ENCODE measurements around the gene MKI67. TPM values are rescaled to one million over a fixed set of nuclear protein-coding genes. Genes with fewer than 3 reads are reported as not detected.

MKI67 gene
- total and polyA plus RNA-seq, 2 donors (not counting 1 experiment from before 2014, with no cell fraction given), result 0.36 to 0.47 TPM

DNA sequence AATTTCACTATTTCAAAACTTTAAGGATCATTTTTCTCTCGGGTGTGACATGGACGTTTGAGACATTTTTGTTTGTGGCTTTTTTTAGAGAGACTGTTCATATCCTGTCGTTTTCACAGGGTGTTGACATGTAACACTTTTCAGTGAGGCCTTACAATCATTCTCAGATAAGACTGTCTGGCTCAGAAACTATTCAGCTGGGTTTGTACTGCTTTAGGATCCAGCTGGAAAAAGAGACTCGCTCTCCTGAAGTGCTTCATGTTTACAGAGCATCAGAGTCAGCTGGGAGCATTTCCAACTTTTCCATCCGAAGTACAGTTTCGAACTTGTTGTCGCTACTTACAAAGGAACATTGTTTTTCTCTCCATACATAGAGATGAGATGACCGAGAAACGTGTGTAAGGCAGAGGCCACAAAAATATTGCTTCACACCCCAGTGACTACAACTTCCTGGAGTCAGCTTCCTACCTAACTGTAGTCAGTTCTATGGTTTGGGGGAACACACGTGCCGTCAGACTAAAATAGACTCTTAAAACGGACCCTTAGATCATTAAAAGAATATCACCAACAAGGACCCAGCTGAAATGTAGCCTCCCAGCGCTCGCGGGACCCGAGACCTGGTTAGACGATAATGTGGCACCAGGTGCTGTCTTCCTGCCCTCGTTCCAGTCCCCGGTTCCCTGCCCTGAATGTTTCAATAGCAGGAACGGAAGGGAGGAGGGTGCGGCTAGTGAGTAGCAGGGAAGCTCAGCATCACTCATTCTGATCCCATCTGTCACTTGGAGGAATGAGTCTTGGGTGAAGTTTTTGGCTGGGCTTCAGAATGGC, 78.0 kb downstream of the MKI67 start:
- Mint-ChIP-seq H3K4me1 (peaks cover 53% of the 10 kb centered on the region), H3K27ac (peak overlapping the region; percentile 85), H3K9me3 (ENCODE audit: insufficient read depth) (no peaks in the 10 kb centered on the region), H3K27me3 (no peaks in the 10 kb centered on the region), H3K4me3 (peak overlapping the region; percentile 88)
- H3K27ac ChIP-seq (ENCODE audit: low read length in 2 of 2), result peak overlapping the region; percentile 67 to 74
- H2AFZ ChIP-seq (ENCODE audit: insufficient read depth, low read depth, low read length, poor library complexity, severe bottlenecking), result peak overlapping the region; percentile 11
- DNase-seq (peak; percentile 51), ATAC-seq (ENCODE audit: low read depth) (peak; percentile 15)
- CTCF ChIA-PET, result interaction anchor here (0.9 to 7.5 kb wide), 9 partner anchors 11 to 193 kb away, joined by 3 to 84 read pairs (median 4); partner anchors contain the start of gene PTPRE
- TF ChIP-seq, protein P1, sequence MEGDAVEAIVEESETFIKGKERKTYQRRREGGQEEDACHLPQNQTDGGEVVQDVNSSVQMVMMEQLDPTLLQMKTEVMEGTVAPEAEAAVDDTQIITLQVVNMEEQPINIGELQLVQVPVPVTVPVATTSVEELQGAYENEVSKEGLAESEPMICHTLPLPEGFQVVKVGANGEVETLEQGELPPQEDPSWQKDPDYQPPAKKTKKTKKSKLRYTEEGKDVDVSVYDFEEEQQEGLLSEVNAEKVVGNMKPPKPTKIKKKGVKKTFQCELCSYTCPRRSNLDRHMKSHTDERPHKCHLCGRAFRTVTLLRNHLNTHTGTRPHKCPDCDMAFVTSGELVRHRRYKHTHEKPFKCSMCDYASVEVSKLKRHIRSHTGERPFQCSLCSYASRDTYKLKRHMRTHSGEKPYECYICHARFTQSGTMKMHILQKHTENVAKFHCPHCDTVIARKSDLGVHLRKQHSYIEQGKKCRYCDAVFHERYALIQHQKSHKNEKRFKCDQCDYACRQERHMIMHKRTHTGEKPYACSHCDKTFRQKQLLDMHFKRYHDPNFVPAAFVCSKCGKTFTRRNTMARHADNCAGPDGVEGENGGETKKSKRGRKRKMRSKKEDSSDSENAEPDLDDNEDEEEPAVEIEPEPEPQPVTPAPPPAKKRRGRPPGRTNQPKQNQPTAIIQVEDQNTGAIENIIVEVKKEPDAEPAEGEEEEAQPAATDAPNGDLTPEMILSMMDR (IDR thresholded peaks at IDR 0.05), result no peak
- no peak for TF ChIP-seq EZH2 (IDR thresholded peaks at IDR 0.05; ENCODE audit: borderline replicate concordance, insufficient read depth, low read depth, low read length, poor library complexity, severe bottlenecking)
- H3K4me1 ChIP-seq (ENCODE audit: control insufficient read depth in 2 of 2, insufficient read depth in 2 of 2, low read length in 2 of 2), result peaks cover 41 to 63% of the 10 kb centered on the region in 2 donors
- POLR2A ChIA-PET, result interaction anchor here (0.5 to 2.5 kb wide), 7 partner anchors 9 to 32 kb away, joined by 3 to 29 read pairs (median 4); no protein-coding TSS in a partner anchor
- no peaks in the 10 kb centered on the region for H3K9me3 ChIP-seq (ENCODE audit: control extremely low read depth in 1 of 3, control insufficient read depth in 2 of 3, insufficient read depth in 1 of 3, low read length in 2 of 3)
- H3K4me2 ChIP-seq (replicated peaks; ENCODE audit: low read depth, low read length, poor library complexity, severe bottlenecking), result peak overlapping the region; percentile 85
- peaks cover 0 to 21% of the 10 kb centered on the region in 2 experiments for H3K36me3 ChIP-seq (replicated peaks in 1 of 2; ENCODE audit: control extremely low read depth in 1 of 2, control insufficient read depth in 1 of 2, extremely low read depth in 1 of 2, insufficient read depth in 2 of 2, low read length in 1 of 2)
- no peaks in the 10 kb centered on the region for H3K27me3 ChIP-seq (replicated peaks in 1 of 4; ENCODE audit: control extremely low read depth in 1 of 4, control insufficient read depth in 3 of 4, insufficient read depth in 4 of 4, low read length in 3 of 4)
- H4K20me1 ChIP-seq (ENCODE audit: control insufficient read depth, insufficient read depth, low read length, poor library complexity, severe bottlenecking), result peaks cover 6% of the 10 kb centered on the region
- intact Hi-C loops (cut with micrococcal nuclease), result loop anchor here (1.0 to 5.0 kb wide), 5 partner anchors 11 to 1419 kb away; partner anchors contain the start of genes MGMT and MKI67
- H3K79me2 ChIP-seq (ENCODE audit: control insufficient read depth, insufficient read depth, low read length), result peaks cover 46% of the 10 kb centered on the region
- 0% methylated on average over 14 of the region's 21 CpGs for WGBS (ENCODE audit: insufficient coverage)
- peak overlapping the region; percentile 49 to 97 (median 66) for H3K4me3 ChIP-seq (ENCODE audit: control extremely low read depth in 1 of 5, extremely low read depth in 1 of 5, insufficient read depth in 1 of 5, low read depth in 2 of 5, low read length in 4 of 5)
- H3K9ac ChIP-seq (ENCODE audit: low read length), result peak overlapping the region; percentile 67

Data from B cell (primary cell).